B cell (primary cell): ENCODE results near the gene TEX101. TPM values are rescaled to one million over a fixed set of nuclear protein-coding genes. Genes with fewer than 3 reads are reported as not detected.

Experiments used
- ATAC-seq: fragments of 200-7000 bp; cut with Tn5 transposase; one replicate; pipeline ENCODE4 v1.10.0; 2021; ENCODE audit warnings: low read depth, mild to moderate bottlenecking, moderate number of reproducible peaks, moderate library complexity
- CTCF ChIA-PET: fragments of 350-600 bp; sonication (Branson Sonifier 250); formaldehyde crosslinking; loops from one replicate; lab custom pipeline; 2021; ENCODE audit warnings: antibody characterized with exemption, inconsistent platforms; lab: Charles Lee
- POLR2A ChIA-PET: fragments of 350-600 bp; sonication (Branson Sonifier 250); formaldehyde crosslinking; loops from one replicate; lab custom pipeline; 2021; ENCODE audit warnings: antibody characterized with exemption; lab: Charles Lee
- DNase-seq: peaks from one replicate; pipeline ENCODE4 v3.0.0; 2013
- H2AFZ ChIP-seq: 2 replicates; pipeline ENCODE4 v1.6.1; 2012; ENCODE audit warnings: mild to moderate bottlenecking, low read depth, low read length; ENCODE audit not compliant: insufficient read depth, poor library complexity, severe bottlenecking
- H3K27ac ChIP-seq, 2 donors: 1 replicate in 1 of 2; 2 replicates in 1 of 2; pipeline ENCODE4 v1.5.1; 2012 to 2013; ENCODE audit warnings: low read length in 2 of 2, mild to moderate bottlenecking in 2 of 2, moderate library complexity in 1 of 2
- H3K27me3 ChIP-seq, 4 experiments: fragments of 200-600 bp in 1 of 4; sonication (generic) in 1 of 4; replicated peaks in 1 of 4; 1 replicate in 2 of 4; 2 replicates in 2 of 4; pipeline versions ENCODE4 v1.6.1 to v1.7.0; 2013 to 2016; ENCODE audit warnings: low read length in 3 of 4, mild to moderate bottlenecking in 2 of 4, mixed read lengths in 1 of 4, moderate library complexity in 1 of 4; ENCODE audit not compliant: insufficient read depth in 4 of 4, control insufficient read depth in 3 of 4; ENCODE audit errors: control extremely low read depth in 1 of 4
- H3K36me3 ChIP-seq, 2 experiments: replicated peaks in 1 of 2; 1 replicate in 1 of 2; 2 replicates in 1 of 2; pipeline versions ENCODE4 v1.6.1 to v1.7.1; 2013; ENCODE audit warnings: low read length in 1 of 2; ENCODE audit not compliant: insufficient read depth in 2 of 2, control insufficient read depth in 1 of 2; ENCODE audit errors: control extremely low read depth in 1 of 2, extremely low read depth in 1 of 2
- H3K4me1 ChIP-seq, 2 donors: fragments of 200-600 bp in 1 of 2; sonication (generic) in 1 of 2; 1 replicate in 1 of 2; 2 replicates in 1 of 2; pipeline versions ENCODE4 v1.5.1 to v1.6.1; 2013 to 2017; ENCODE audit warnings: low read length in 2 of 2; ENCODE audit not compliant: control insufficient read depth in 2 of 2, insufficient read depth in 2 of 2
- H3K4me2 ChIP-seq: replicated peaks from 2 replicates; pipeline ENCODE3; 2012; ENCODE audit warnings: mild to moderate bottlenecking, low read depth, low read length; ENCODE audit not compliant: poor library complexity, severe bottlenecking
- H3K4me3 ChIP-seq, 5 experiments: fragments of 200-600 bp in 1 of 5; sonication (generic) in 1 of 5; 1 replicate in 3 of 5; 2 replicates in 2 of 5; pipeline versions ENCODE4 v1.5.1 to v1.7.0; 2011 to 2016; ENCODE audit warnings: low read length in 4 of 5, mild to moderate bottlenecking in 4 of 5, low read depth in 2 of 5, control low read depth in 1 of 5, moderate library complexity in 1 of 5; ENCODE audit not compliant: insufficient read depth in 1 of 5; ENCODE audit errors: control extremely low read depth in 1 of 5, extremely low read depth in 1 of 5
- H3K79me2 ChIP-seq: fragments of 200-600 bp; sonication (generic); one replicate; pipeline ENCODE4 v1.6.0; 2016; ENCODE audit warnings: low read length; ENCODE audit not compliant: control insufficient read depth, insufficient read depth
- H3K9ac ChIP-seq: fragments of 200-600 bp; sonication (generic); 2 replicates; pipeline ENCODE4 v1.6.1; 2017; ENCODE audit warnings: mild to moderate bottlenecking, low read length, moderate library complexity
- H3K9me3 ChIP-seq, 3 donors: one replicate each; pipeline versions ENCODE4 v1.6.1 to v1.7.1; 2013; ENCODE audit warnings: low read length in 2 of 3; ENCODE audit not compliant: control insufficient read depth in 2 of 3, insufficient read depth in 1 of 3; ENCODE audit errors: control extremely low read depth in 1 of 3
- H4K20me1 ChIP-seq: 2 replicates; pipeline ENCODE4 v1.6.0; 2012; ENCODE audit warnings: mild to moderate bottlenecking, low read length; ENCODE audit not compliant: insufficient read depth, control insufficient read depth, poor library complexity, severe bottlenecking
- H3K27ac Mint-ChIP-seq: one replicate; pipeline ENCODE4 v1.8.0; 2021; ENCODE audit warnings: mixed read lengths
- H3K27me3 Mint-ChIP-seq: one replicate; pipeline ENCODE4 v1.8.0; 2021; ENCODE audit warnings: mixed read lengths
- H3K4me1 Mint-ChIP-seq: one replicate; pipeline ENCODE4 v1.8.0; 2021; ENCODE audit warnings: mixed read lengths
- H3K4me3 Mint-ChIP-seq: one replicate; pipeline ENCODE4 v1.8.0; 2021; ENCODE audit warnings: mixed read lengths
- H3K9me3 Mint-ChIP-seq: one replicate; pipeline ENCODE4 v1.8.0; 2022; ENCODE audit warnings: mixed read lengths; ENCODE audit not compliant: insufficient read depth
- CTCF ChIP-seq: fragments of 200-600 bp; IDR thresholded peaks from one replicate; pipeline ENCODE4 v1.8.0; 2022; ENCODE audit warnings: antibody characterized with exemption, mild to moderate bottlenecking
- EZH2 ChIP-seq: IDR thresholded peaks from 2 replicates; pipeline ENCODE4 v1.6.1; 2012; ENCODE audit warnings: borderline replicate concordance, low read depth, mild to moderate bottlenecking, moderate library complexity, low read length; ENCODE audit not compliant: insufficient read depth, poor library complexity, severe bottlenecking
- WGBS: methylation state at CpG from one replicate; pipeline ENCODE4 v1.1.5; 2013; ENCODE audit warnings: missing lambda C conversion rate; ENCODE audit not compliant: insufficient coverage; 5-methylcytosine and 5-hydroxymethylcytosine counted together
- intact Hi-C: fragments of 100-400 bp; cut with micrococcal nuclease; formaldehyde crosslinking; loops from one replicate; pipeline ENCODE4 v1.10.0; 2022
- polyA plus RNA-seq: library from polyadenylated mRNA; depleted of rRNA; stranded (reverse); fragments of >200 nt; gene quantifications from 2 replicates; pipeline ENCODE4 v1.2.3, GENCODE V29; 2012
- total RNA-seq, 2 donors: library from RNA; stranded (reverse); fragments of 120-200 nt in 1 of 2; gene quantifications; 1 replicate in 1 of 2; 2 replicates in 1 of 2; pipeline versions ENCODE4 v1.2.3 to v1.2.4, GENCODE V29; 2013 to 2022

TEX101 gene
- total and polyA plus RNA-seq, 2 donors (not counting 1 experiment from before 2014, with no cell fraction given), result not detected

GRCh38 chr19:43464134-43464775 is 49.6 kb downstream of the TEX101 start:
- H3K4me3 Mint-ChIP-seq, result peak overlapping the region; percentile 97
- Histone ChIP-seq H3K4me1 (peaks cover 8 to 14% of the 10 kb centered on the region in 2 donors), H3K79me2 (no peaks in the 10 kb centered on the region), H3K27ac (peak overlapping the region; percentile 30 to 40), H3K4me3 (peak overlapping the region; percentile 13 to 96 (median 77)), H3K9me3 (peaks cover 0 to 22% (median 0%) of the 10 kb centered on the region in 3 donors), H3K9ac (peak overlapping the region; percentile 82), H3K27me3 (peaks cover 0 to 12% (median 5%) of the 10 kb centered on the region in 4 experiments), H3K36me3 (no peaks in the 10 kb centered on the region), H3K4me2 (peak overlapping the region; percentile 96), H4K20me1 (no peaks in the 10 kb centered on the region), H2AFZ (peak overlapping the region; percentile 84)
- WGBS, result 8% methylated on average over 27 of the region's 33 CpGs
- DNase-seq (no peak), ATAC-seq (peak; percentile 25)
- H3K27ac Mint-ChIP-seq, result peak overlapping the region; percentile 85
- peaks cover 15% of the 10 kb centered on the region for H3K4me1 Mint-ChIP-seq
- H3K9me3 Mint-ChIP-seq, result no peaks in the 10 kb centered on the region
- intact Hi-C loops, result loop anchor here (1.0 to 5.0 kb wide), 2 partner anchors 53 to 155 kb away; partner anchors contain the start of gene ZNF428
- TF ChIP-seq EZH2 (no peak), CTCF (no peak)
- POLR2A ChIA-PET, result interaction anchor here (0.5 to 2.1 kb wide), 5 partner anchors 24 to 313 kb away, joined by 3 to 13 read pairs (median 3); partner anchors contain the start of genes PHLDB3 and ZNF575
- CTCF ChIA-PET, result interaction anchor here (0.8 to 3.6 kb wide), 10 partner anchors 9 to 132 kb away, joined by 3 to 21 read pairs (median 8); partner anchors contain the start of genes IRGQ, ZNF575 and ZNF576
- H3K27me3 Mint-ChIP-seq, result peaks cover 4% of the 10 kb centered on the region
